H9 (cell line): ENCODE results near the gene RNF214. TPM values are rescaled to one million over a fixed set of nuclear protein-coding genes. Genes with fewer than 3 reads are reported as not detected.
A peak's percentile ranks its signal among the peaks of the same experiment; 100 is the strongest.

Experiments used
- DNase-seq: peaks from one replicate; pipeline ENCODE4 v3.0.0-alpha.2; 2017
- H2AFZ ChIP-seq: one replicate; pipeline ENCODE4 v1.6.1; 2013; ENCODE audit warnings: mild to moderate bottlenecking, low read length, control low read depth, moderate library complexity
- H2AK5ac ChIP-seq: 2 replicates; pipeline ENCODE4 v1.6.1; 2013; ENCODE audit warnings: low read length, control low read depth, mixed read lengths; ENCODE audit not compliant: insufficient read length
- H2BK120ac ChIP-seq: one replicate; pipeline ENCODE4 v1.6.1; 2013; ENCODE audit warnings: low read depth, mild to moderate bottlenecking, low read length, control low read depth, inconsistent platforms; ENCODE audit not compliant: poor library complexity, severe bottlenecking
- H2BK12ac ChIP-seq: 2 replicates; pipeline ENCODE4 v1.6.1; 2013; ENCODE audit warnings: low read length, control low read depth, mixed read lengths, low read depth; ENCODE audit not compliant: insufficient read length
- H2BK15ac ChIP-seq: 2 replicates; pipeline ENCODE4 v1.6.1; 2013; ENCODE audit warnings: low read depth, low read length, control low read depth
- H2BK20ac ChIP-seq: one replicate; pipeline ENCODE4 v1.6.1; 2013; ENCODE audit warnings: low read depth, mild to moderate bottlenecking, low read length, control low read depth, inconsistent platforms; ENCODE audit not compliant: poor library complexity, severe bottlenecking
- H2BK5ac ChIP-seq: 2 replicates; pipeline ENCODE4 v1.6.1; 2013; ENCODE audit warnings: low read length, control low read depth, mixed read lengths; ENCODE audit not compliant: insufficient read length
- H3K14ac ChIP-seq: 2 replicates; pipeline ENCODE4 v1.6.1; 2013; ENCODE audit warnings: low read length, control low read depth; ENCODE audit not compliant: insufficient read depth
- H3K18ac ChIP-seq: 2 replicates; pipeline ENCODE4 v1.6.1; 2013; ENCODE audit warnings: low read depth, mild to moderate bottlenecking, mixed read lengths, low read length, control low read depth; ENCODE audit not compliant: insufficient read length
- H3K23ac ChIP-seq: 2 replicates; pipeline ENCODE4 v1.6.1; 2013; ENCODE audit warnings: low read length, control low read depth, mixed read lengths, low read depth; ENCODE audit not compliant: insufficient read length
- H3K23me2 ChIP-seq: 2 replicates; pipeline ENCODE4 v1.6.1; 2013; ENCODE audit warnings: low read depth, mild to moderate bottlenecking, mixed read lengths, low read length, control low read depth; ENCODE audit not compliant: insufficient read length, poor library complexity, severe bottlenecking
- H3K27ac ChIP-seq: 2 replicates; pipeline ENCODE4 v1.5.1; 2013; ENCODE audit warnings: low read length, control low read depth, mixed read lengths, low read depth; ENCODE audit not compliant: insufficient read length
- H3K27me3 ChIP-seq: 2 replicates; pipeline ENCODE4 v1.6.1; 2013; ENCODE audit warnings: low read length, control low read depth, inconsistent platforms; ENCODE audit not compliant: insufficient read depth
- H3K4ac ChIP-seq: 2 replicates; pipeline ENCODE4 v1.6.1; 2013; ENCODE audit warnings: low read depth, mild to moderate bottlenecking, control low read depth, inconsistent platforms, low read length, moderate library complexity
- H3K4me1 ChIP-seq: 2 replicates; pipeline ENCODE4 v1.6.1; 2013; ENCODE audit warnings: low read length, control low read depth, inconsistent platforms; ENCODE audit not compliant: insufficient read depth
- H3K4me2 ChIP-seq: 2 replicates; pipeline ENCODE4 v1.6.1; 2013; ENCODE audit warnings: low read length, control low read depth, mixed read lengths; ENCODE audit not compliant: insufficient read length, insufficient read depth
- H3K56ac ChIP-seq: 2 replicates; pipeline ENCODE4 v1.6.1; 2013; ENCODE audit warnings: low read depth, mild to moderate bottlenecking, mixed read lengths, low read length, control low read depth; ENCODE audit not compliant: insufficient read length
- H3K79me1 ChIP-seq: 2 replicates; pipeline ENCODE4 v1.6.1; 2013; ENCODE audit warnings: low read depth, mild to moderate bottlenecking, moderate library complexity, low read length, control low read depth, inconsistent platforms; ENCODE audit not compliant: insufficient read depth, poor library complexity, severe bottlenecking
- H3K79me2 ChIP-seq: 2 replicates; pipeline ENCODE4 v1.6.1; 2013; ENCODE audit warnings: low read length, control low read depth, inconsistent platforms; ENCODE audit not compliant: insufficient read depth
- H3K9ac ChIP-seq: 2 replicates; pipeline ENCODE4 v1.6.1; 2013; ENCODE audit warnings: low read length, control low read depth, mixed read lengths; ENCODE audit not compliant: insufficient read length; ENCODE audit errors: extremely low read depth
- H3K9me3 ChIP-seq: one replicate; pipeline ENCODE4 v1.6.1; 2013; ENCODE audit warnings: low read depth, low read length, inconsistent platforms; ENCODE audit not compliant: control insufficient read depth
- H3T11ph ChIP-seq: one replicate; pipeline ENCODE4 v1.6.1; 2013; ENCODE audit warnings: mild to moderate bottlenecking, low read length, control low read depth, inconsistent platforms
- H4K20me1 ChIP-seq: one replicate; pipeline ENCODE4 v1.6.1; 2013; ENCODE audit not compliant: control insufficient read depth, insufficient read length, insufficient read depth
- H4K5ac ChIP-seq: 2 replicates; pipeline ENCODE4 v1.6.1; 2013; ENCODE audit warnings: low read depth, mild to moderate bottlenecking, mixed read lengths, low read length, control low read depth; ENCODE audit not compliant: insufficient read length
- H4K8ac ChIP-seq: replicated peaks from 2 replicates; pipeline ENCODE4 v1.6.1; 2013; ENCODE audit warnings: low read length, control low read depth, mixed read lengths, low read depth; ENCODE audit not compliant: insufficient read length
- H4K91ac ChIP-seq: 2 replicates; pipeline ENCODE4 v1.6.1; 2013; ENCODE audit warnings: low read depth, mild to moderate bottlenecking, moderate library complexity, mixed read lengths, low read length, control low read depth; ENCODE audit not compliant: insufficient read length
- H3K27ac Mint-ChIP-seq, 3 experiments: 2 replicates in 2 of 3; 3 replicates in 1 of 3; pipeline ENCODE4 v1.8.0; 2020 to 2021; ENCODE audit warnings: mixed read lengths in 3 of 3, mild to moderate bottlenecking in 1 of 3, moderate library complexity in 1 of 3
- H3K27me3 Mint-ChIP-seq: 2 replicates; pipeline ENCODE4 v1.8.0; 2021; ENCODE audit warnings: low read depth, mild to moderate bottlenecking, moderate library complexity, mixed read lengths
- H3K36me3 Mint-ChIP-seq, 3 experiments: 2 replicates in 2 of 3; 3 replicates in 1 of 3; pipeline ENCODE4 v1.8.0; 2020 to 2021; ENCODE audit warnings: low read depth in 3 of 3, mixed read lengths in 3 of 3; ENCODE audit not compliant: insufficient read depth in 1 of 3
- H3K4me1 Mint-ChIP-seq, 2 experiments: 2 replicates each; pipeline ENCODE4 v1.8.0; 2020; ENCODE audit warnings: mixed read lengths in 2 of 2
- H3K4me3 Mint-ChIP-seq, 2 experiments: 2 replicates in 1 of 2; 3 replicates in 1 of 2; pipeline ENCODE4 v1.8.0; 2020 to 2021; ENCODE audit warnings: mild to moderate bottlenecking in 2 of 2, mixed read lengths in 2 of 2, moderate library complexity in 1 of 2
- H3K9me3 Mint-ChIP-seq, 2 experiments: 2 replicates in 1 of 2; 3 replicates in 1 of 2; pipeline ENCODE4 v1.8.0; 2020; ENCODE audit warnings: mild to moderate bottlenecking in 2 of 2, mixed read lengths in 2 of 2, moderate library complexity in 1 of 2
- WGBS: extraction: QIAGEN DNeasy Blood & Tissue Kit; methylation state at CpG from one replicate; pipeline ENCODE4 v1.1.7; 2013; ENCODE audit warnings: missing lambda C conversion rate, low lambda C conversion rate, mixed read lengths; ENCODE audit not compliant: insufficient read length; ENCODE audit errors: extremely low coverage; 5-methylcytosine and 5-hydroxymethylcytosine counted together
- total RNA-seq: library from RNA; stranded (reverse); gene quantifications from 2 replicates; pipeline ENCODE4 v1.2.1, GENCODE V29; 2021
- TF ChIP-seq, protein P1 (sequence below): fragments of 200-600 bp; sonication (generic); conservative IDR thresholded peaks from 3 replicates; pipeline ENCODE4 v1.8.0; 2021; ENCODE audit warnings: antibody characterized with exemption, mild to moderate bottlenecking

The RNF214 gene
- total RNA-seq, 1 experiment from 2014 or later: 26.0 TPM

DNA sequence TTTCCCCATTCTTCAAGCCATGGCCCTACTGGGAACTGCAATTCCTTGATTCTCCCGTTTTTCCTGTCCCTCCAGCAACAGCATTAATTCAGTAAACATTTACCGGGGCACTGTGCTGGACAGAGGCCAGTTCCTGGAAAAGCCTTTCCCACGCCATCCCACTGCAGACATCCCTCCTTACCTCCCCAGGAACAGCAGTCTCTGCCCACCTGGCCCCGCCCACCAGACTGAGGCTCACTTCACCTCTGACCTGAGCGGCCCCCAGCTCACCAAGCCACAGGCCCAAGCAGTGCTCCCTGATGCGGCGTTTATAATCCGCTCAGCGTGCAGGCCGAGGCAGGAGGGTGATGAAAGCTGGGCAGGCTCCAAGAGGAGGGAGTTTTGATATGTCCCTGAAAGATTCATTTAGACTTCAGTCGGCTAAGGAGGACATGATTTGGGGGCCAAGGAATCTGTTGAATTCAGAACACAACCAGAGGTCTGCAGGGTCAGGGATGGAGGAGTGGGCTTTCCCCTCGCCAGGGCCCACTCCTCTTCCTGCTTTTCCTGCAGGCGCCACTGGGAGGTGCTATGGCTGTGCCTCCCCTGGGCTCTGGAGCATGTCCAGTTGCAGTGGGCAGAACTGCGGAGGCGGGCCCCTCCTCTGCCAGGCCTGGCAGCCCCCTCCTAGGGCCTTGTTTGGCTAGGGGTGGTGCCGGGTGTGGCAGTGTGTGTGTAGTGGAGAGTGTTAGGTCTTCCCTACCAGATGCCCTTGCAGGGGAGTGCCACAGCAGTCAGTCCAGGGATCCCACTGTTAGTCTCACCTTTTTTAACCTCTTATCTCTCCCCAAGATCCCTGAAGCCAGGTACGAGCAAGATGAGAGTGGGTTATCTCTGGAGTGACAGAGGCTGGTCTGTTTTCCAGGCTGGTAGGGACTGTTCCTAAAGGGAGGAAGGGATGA lies 34.7 kb upstream of the RNF214 start:
- H3K4me3 Mint-ChIP-seq: peak overlapping the region; percentile 27 to 70; a peak in 4 of 5 replicates
- Histone ChIP-seq H3K56ac (no peak overlapping the region), H2BK5ac (no peak overlapping the region)

More for the DNA sequence above, 34.7 kb upstream of the RNF214 start:
- WGBS: no CpG with 5 or more reads among the region's 17 CpGs
- TF ChIP-seq, protein P1, sequence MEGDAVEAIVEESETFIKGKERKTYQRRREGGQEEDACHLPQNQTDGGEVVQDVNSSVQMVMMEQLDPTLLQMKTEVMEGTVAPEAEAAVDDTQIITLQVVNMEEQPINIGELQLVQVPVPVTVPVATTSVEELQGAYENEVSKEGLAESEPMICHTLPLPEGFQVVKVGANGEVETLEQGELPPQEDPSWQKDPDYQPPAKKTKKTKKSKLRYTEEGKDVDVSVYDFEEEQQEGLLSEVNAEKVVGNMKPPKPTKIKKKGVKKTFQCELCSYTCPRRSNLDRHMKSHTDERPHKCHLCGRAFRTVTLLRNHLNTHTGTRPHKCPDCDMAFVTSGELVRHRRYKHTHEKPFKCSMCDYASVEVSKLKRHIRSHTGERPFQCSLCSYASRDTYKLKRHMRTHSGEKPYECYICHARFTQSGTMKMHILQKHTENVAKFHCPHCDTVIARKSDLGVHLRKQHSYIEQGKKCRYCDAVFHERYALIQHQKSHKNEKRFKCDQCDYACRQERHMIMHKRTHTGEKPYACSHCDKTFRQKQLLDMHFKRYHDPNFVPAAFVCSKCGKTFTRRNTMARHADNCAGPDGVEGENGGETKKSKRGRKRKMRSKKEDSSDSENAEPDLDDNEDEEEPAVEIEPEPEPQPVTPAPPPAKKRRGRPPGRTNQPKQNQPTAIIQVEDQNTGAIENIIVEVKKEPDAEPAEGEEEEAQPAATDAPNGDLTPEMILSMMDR: peak; percentile 88
- H3K4ac ChIP-seq: no peak overlapping the region; the same call in 1 of the 2 replicates
- H3K79me2 ChIP-seq: peaks cover 3% of the 10 kb centered on the region; the same call in 1 of the 2 replicates
- H3K18ac ChIP-seq: peak overlapping the region; percentile 36
- H2BK120ac ChIP-seq: no peak overlapping the region
- H4K8ac ChIP-seq: no peak overlapping the region
- Mint-ChIP-seq H3K27me3 (no peaks in the 10 kb centered on the region), H3K36me3 (peaks cover 3 to 18% (median 8%) of the 10 kb centered on the region in 3 experiments; a peak in 5 of 7 replicates), H3K27ac (peak overlapping the region; percentile 75 to 95 (median 91); a peak in 6 of 7 replicates), H3K4me1 (peaks cover 34 to 35% of the 10 kb centered on the region in 2 experiments), H3K9me3 (peaks cover 0 to 3% of the 10 kb centered on the region in 2 experiments; a peak in 1 of 5 replicates)
- no peak overlapping the region for H3K9ac ChIP-seq
- H3K23me2 ChIP-seq: peaks cover 8% of the 10 kb centered on the region
- H4K5ac ChIP-seq: no peak overlapping the region
- no peak overlapping the region for H3K23ac ChIP-seq
- no peak overlapping the region for H2BK15ac ChIP-seq
- no peaks in the 10 kb centered on the region for H3K9me3 ChIP-seq
- H2AK5ac ChIP-seq: no peak overlapping the region
- H4K91ac ChIP-seq: no peak overlapping the region
- no peaks in the 10 kb centered on the region for H4K20me1 ChIP-seq
- H3K27ac ChIP-seq: no peak overlapping the region
- DNase-seq: peak; percentile 87
- H3K79me1 ChIP-seq: no peaks in the 10 kb centered on the region
- H3K27me3 ChIP-seq: no peaks in the 10 kb centered on the region
- no peaks in the 10 kb centered on the region for H3K4me1 ChIP-seq
- H3K14ac ChIP-seq: no peak overlapping the region
- no peak overlapping the region for H2BK12ac ChIP-seq
- H2BK20ac ChIP-seq: no peak overlapping the region
- no peak overlapping the region for H3T11ph ChIP-seq
- H2AFZ ChIP-seq: no peak overlapping the region
- H3K4me2 ChIP-seq: peak overlapping the region; percentile 17
